Measurements from ENCODE around the gene CYP3A7. TPM values are rescaled to one million over a fixed set of nuclear protein-coding genes. Genes with fewer than 3 reads are reported as not detected.
A peak's percentile ranks its signal among the peaks of the same experiment; 100 is the strongest.
"Not testable (repeated sequence)": the region's sequence is repeated elsewhere in the genome, so short reads cannot be mapped to it uniquely, and the experiment has no call there.

Gene CYP3A7
- total RNA-seq, 2 donors from 2014 or later, result not detected

DNA sequence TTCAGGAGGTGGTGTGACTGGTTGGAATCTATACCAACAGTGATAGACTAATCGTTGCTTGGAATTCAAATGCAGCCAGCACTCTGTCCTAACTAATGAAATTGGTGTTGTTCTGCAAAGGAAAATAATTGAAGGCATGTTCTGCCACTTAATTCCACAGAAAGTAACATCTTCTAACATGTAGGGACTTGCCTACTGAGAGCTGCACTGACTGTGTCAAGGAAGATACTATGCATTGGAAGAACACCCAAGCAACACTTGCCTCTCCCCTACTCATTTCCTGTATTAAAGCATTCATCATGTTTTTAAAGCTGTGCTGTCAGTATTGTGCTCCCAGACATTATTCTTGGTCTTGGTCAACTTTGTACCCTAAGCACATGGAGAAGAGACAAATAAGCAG is 2.7 kb upstream of the CYP3A7 start:
- no peak for ATAC-seq (replicated peaks in 1 of 2)
- Mint-ChIP-seq H3K9me3 (peaks cover 0 to 2% of the 10 kb centered on the region in 2 donors), H3K4me1 (ENCODE audit: low read depth) (peaks cover 23% of the 10 kb centered on the region), H3K4me3 (no peak overlapping the region), H3K27ac (no peak overlapping the region), H3K27me3 (ENCODE audit: low read depth) (no peaks in the 10 kb centered on the region), H3K36me3 (ENCODE audit: insufficient read depth in 2 of 2) (peaks cover 4% of the 10 kb centered on the region in 2 donors)
- DNase-seq, result no peak

GRCh38 chr7:99736667-99737066 is 1.7 kb upstream of the CYP3A7 start:
- ATAC-seq (replicated peaks in 1 of 2); H3K36me3 Mint-ChIP-seq (ENCODE audit: insufficient read depth in 2 of 2): not testable (repeated sequence)

GRCh38 chr7:99733448-99733847 is 1.5 kb downstream of the CYP3A7 start:
- Mint-ChIP-seq H3K4me1 (ENCODE audit: low read depth) (peaks cover 13% of the 10 kb centered on the region), H3K27me3 (ENCODE audit: low read depth) (no peaks in the 10 kb centered on the region), H3K36me3 (ENCODE audit: insufficient read depth in 2 of 2) (no peaks in the 10 kb centered on the region), H3K4me3 (no peak overlapping the region), H3K9me3 (no peaks in the 10 kb centered on the region), H3K27ac (no peak overlapping the region)
- DNase-seq (peak in 1 of 2 donors; percentile 19), ATAC-seq (replicated peaks in 1 of 2) (no peak)

More at GRCh38 chr7:99736667-99737066, 1.7 kb upstream of the CYP3A7 start:
- H3K27me3 Mint-ChIP-seq (ENCODE audit: low read depth); DNase-seq; H3K4me3 Mint-ChIP-seq; H3K27ac Mint-ChIP-seq; H3K9me3 Mint-ChIP-seq: not testable (repeated sequence)
- peaks cover 31% of the 10 kb centered on the region for H3K4me1 Mint-ChIP-seq (ENCODE audit: low read depth)

- H3K4me3 Mint-ChIP-seq, result no peak overlapping the region
- no peaks in the 10 kb centered on the region for H3K27me3 Mint-ChIP-seq (ENCODE audit: low read depth)
- ATAC-seq (replicated peaks in 1 of 2), result no peak
- DNase-seq, result no peak
- no peak overlapping the region for H3K27ac Mint-ChIP-seq
- H3K9me3 Mint-ChIP-seq, result no peaks in the 10 kb centered on the region
- peaks cover 13% of the 10 kb centered on the region for H3K4me1 Mint-ChIP-seq (ENCODE audit: low read depth)
- no peaks in the 10 kb centered on the region for H3K36me3 Mint-ChIP-seq (ENCODE audit: insufficient read depth in 2 of 2)
Measured at GRCh38 chr7:99733003-99733402, 2.0 kb downstream of the CYP3A7 start.

- no peaks in the 10 kb centered on the region for H3K27me3 Mint-ChIP-seq (ENCODE audit: low read depth)
- peak overlapping the region; percentile 61 for H3K27ac Mint-ChIP-seq
- H3K9me3 Mint-ChIP-seq, result no peaks in the 10 kb centered on the region
- H3K4me1 Mint-ChIP-seq (ENCODE audit: low read depth), result peaks cover 13% of the 10 kb centered on the region
- peak; percentile 89 to 90 for ATAC-seq (replicated peaks in 1 of 2)
- H3K4me3 Mint-ChIP-seq, result no peak overlapping the region
- peak in 1 of 2 donors; percentile 33 for DNase-seq
- no peaks in the 10 kb centered on the region for H3K36me3 Mint-ChIP-seq (ENCODE audit: insufficient read depth in 2 of 2)
Measured at GRCh38 chr7:99731638-99732374, 3.2 kb downstream of the CYP3A7 start.

DNA sequence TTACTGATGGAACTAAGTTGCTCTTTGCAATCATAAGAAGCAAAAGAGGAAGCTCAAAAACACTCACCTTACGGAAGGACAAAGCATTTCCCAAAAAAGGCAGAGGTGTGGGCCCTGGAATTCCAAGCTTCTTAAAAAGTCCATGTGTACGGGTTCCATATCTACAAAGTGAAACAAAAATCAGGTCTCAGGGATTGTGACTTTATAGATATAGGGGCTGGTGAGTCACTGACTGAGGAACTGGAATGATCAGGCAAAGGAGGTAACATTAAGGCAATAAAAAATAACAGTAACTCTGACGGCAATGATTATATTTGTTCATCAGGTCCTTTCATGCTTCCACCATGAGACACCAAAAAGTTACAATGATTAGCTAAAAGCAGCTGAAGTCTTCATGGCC is 4.0 kb downstream of the CYP3A7 start:
- ATAC-seq (replicated peaks in 1 of 2) (no peak), DNase-seq (no peak)
- H3K9me3 Mint-ChIP-seq, result no peaks in the 10 kb centered on the region
- H3K4me3 Mint-ChIP-seq, result no peak overlapping the region
- no peak overlapping the region for H3K27ac Mint-ChIP-seq
- no peaks in the 10 kb centered on the region for H3K27me3 Mint-ChIP-seq (ENCODE audit: low read depth)
- peaks cover 13% of the 10 kb centered on the region for H3K4me1 Mint-ChIP-seq (ENCODE audit: low read depth)
- H3K36me3 Mint-ChIP-seq (ENCODE audit: insufficient read depth in 2 of 2), result no peaks in the 10 kb centered on the region

- no peaks in the 10 kb centered on the region for H3K27me3 Mint-ChIP-seq (ENCODE audit: low read depth)
- no peaks in the 10 kb centered on the region for H3K9me3 Mint-ChIP-seq
- ATAC-seq (replicated peaks in 1 of 2) (no peak), DNase-seq (no peak)
- no peak overlapping the region for H3K4me3 Mint-ChIP-seq
- H3K4me1 Mint-ChIP-seq (ENCODE audit: low read depth), result peaks cover 13% of the 10 kb centered on the region
- H3K27ac Mint-ChIP-seq, result no peak overlapping the region
- no peaks in the 10 kb centered on the region for H3K36me3 Mint-ChIP-seq (ENCODE audit: insufficient read depth in 2 of 2)
Measured at GRCh38 chr7:99730238-99730810, 4.7 kb downstream of the CYP3A7 start.

GRCh38 chr7:99729486-99730237 is 5.3 kb downstream of the CYP3A7 start:
- ATAC-seq (replicated peaks in 1 of 2) (no peak), DNase-seq (no peak)
- Mint-ChIP-seq H3K9me3 (no peaks in the 10 kb centered on the region), H3K36me3 (ENCODE audit: insufficient read depth in 2 of 2) (no peaks in the 10 kb centered on the region), H3K27ac (no peak overlapping the region), H3K27me3 (ENCODE audit: low read depth) (no peaks in the 10 kb centered on the region), H3K4me1 (ENCODE audit: low read depth) (peaks cover 13% of the 10 kb centered on the region), H3K4me3 (no peak overlapping the region)

- no peak overlapping the region for H3K4me3 Mint-ChIP-seq
- H3K27me3 Mint-ChIP-seq (ENCODE audit: low read depth), result no peaks in the 10 kb centered on the region
- no peaks in the 10 kb centered on the region for H3K36me3 Mint-ChIP-seq (ENCODE audit: insufficient read depth in 2 of 2)
- H3K27ac Mint-ChIP-seq, result no peak overlapping the region
- no peak for DNase-seq
- no peaks in the 10 kb centered on the region for H3K9me3 Mint-ChIP-seq
- no peak for ATAC-seq (replicated peaks in 1 of 2)
- H3K4me1 Mint-ChIP-seq (ENCODE audit: low read depth), result peaks cover 13% of the 10 kb centered on the region
Measured at GRCh38 chr7:99728615-99729014, 6.4 kb downstream of the CYP3A7 start.

DNA sequence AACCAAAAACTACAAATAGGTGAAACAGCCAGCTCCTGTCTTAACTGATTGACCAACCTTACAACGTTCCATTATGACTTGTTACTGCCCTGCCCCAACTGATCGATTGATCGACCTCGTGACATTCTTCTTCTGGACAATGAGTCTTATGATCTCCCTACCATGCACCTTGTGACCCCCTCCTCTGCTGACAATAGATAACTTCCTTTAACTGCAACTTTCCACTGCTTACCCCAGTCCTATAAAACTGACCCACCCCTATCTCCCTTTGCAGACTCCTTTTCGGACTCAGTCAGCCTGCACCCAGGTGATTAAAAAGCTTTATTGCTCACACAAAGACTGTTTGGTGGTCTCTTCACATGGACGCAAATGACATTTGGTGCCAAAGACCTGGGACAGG is 11.8 kb downstream of the CYP3A7 start:
- not testable (repeated sequence) for H3K9me3 Mint-ChIP-seq; H3K36me3 Mint-ChIP-seq (ENCODE audit: insufficient read depth in 2 of 2); H3K27me3 Mint-ChIP-seq (ENCODE audit: low read depth); ATAC-seq (replicated peaks in 1 of 2); H3K27ac Mint-ChIP-seq; DNase-seq; H3K4me3 Mint-ChIP-seq
- H3K4me1 Mint-ChIP-seq (ENCODE audit: low read depth), result peaks cover 24% of the 10 kb centered on the region

DNA sequence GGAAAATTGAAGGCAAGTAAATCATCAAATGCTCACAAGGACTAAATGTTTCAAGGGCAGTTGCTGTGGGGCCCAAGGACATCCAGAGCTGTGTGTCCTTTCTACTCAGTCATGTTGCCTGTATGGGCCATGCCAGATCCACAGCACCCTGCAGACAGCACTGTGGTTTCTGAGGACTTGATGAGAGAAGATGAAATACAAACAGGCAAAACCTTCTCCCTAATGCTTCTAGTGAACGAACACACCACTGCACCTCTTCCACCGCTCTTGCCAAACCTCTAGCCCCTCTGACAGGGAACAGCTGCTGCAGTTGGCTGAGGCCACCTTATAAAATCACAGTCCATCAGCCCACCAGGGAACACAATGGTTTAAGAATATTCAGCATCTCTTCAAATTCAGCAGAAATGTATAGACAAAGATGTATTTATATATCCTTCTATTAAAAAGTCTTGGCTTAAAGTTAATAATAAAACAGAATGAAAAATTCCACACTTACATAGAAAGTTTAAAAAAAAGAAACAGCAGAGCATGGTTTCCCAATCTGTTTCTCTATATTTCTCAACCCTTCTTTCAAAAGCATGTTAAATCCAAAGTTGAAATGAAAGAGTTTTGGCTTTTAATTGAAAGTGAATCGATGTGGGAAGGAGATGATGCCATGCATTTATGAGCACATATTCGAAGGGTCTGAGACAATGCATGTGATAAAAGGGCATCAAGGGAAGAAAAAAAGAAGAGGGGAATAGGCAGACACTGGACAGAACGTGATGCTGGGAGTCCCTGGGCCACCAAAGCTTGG is 14.0 kb downstream of the CYP3A7 start:
- H3K4me1 Mint-ChIP-seq (ENCODE audit: low read depth), result peaks cover 24% of the 10 kb centered on the region
- H3K36me3 Mint-ChIP-seq (ENCODE audit: insufficient read depth in 2 of 2), result peaks cover 0 to 1% of the 10 kb centered on the region in 2 donors
- ATAC-seq (replicated peaks in 1 of 2) (peak in 1 of 2 donors; percentile 43), DNase-seq (no peak)
- H3K9me3 Mint-ChIP-seq, result no peaks in the 10 kb centered on the region
- H3K4me3 Mint-ChIP-seq, result no peak overlapping the region
- no peak overlapping the region for H3K27ac Mint-ChIP-seq
- no peaks in the 10 kb centered on the region for H3K27me3 Mint-ChIP-seq (ENCODE audit: low read depth)

GRCh38 chr7:99719996-99720769 is 14.8 kb downstream of the CYP3A7 start:
- Mint-ChIP-seq H3K27me3 (ENCODE audit: low read depth) (no peaks in the 10 kb centered on the region), H3K9me3 (no peaks in the 10 kb centered on the region), H3K27ac (no peak overlapping the region), H3K4me1 (ENCODE audit: low read depth) (peaks cover 24% of the 10 kb centered on the region), H3K4me3 (no peak overlapping the region), H3K36me3 (ENCODE audit: insufficient read depth in 2 of 2) (peaks cover 0 to 1% of the 10 kb centered on the region in 2 donors)
- DNase-seq, result no peak
- ATAC-seq (replicated peaks in 1 of 2), result peak in 1 of 2 donors; percentile 49

Data from activated T-cell treated with anti-CD3 and anti-CD28 coated beads, Interleukin-2, amount 50 U/mL, for 72 hours (primary cell).